ENCODE data around the gene CAMK1D. TPM values are rescaled to one million over a fixed set of nuclear protein-coding genes. Genes with fewer than 3 reads are reported as not detected.

The CAMK1D gene
- total RNA-seq, 1 experiment from 2014 or later = 6.3 TPM

GRCh38 chr10:12772797-12773587 is 423.6 kb downstream of the CAMK1D start:
- Histone ChIP-seq H2AK5ac (ENCODE audit: insufficient read length, low read length) (no peak overlapping the region), H3K9me3 (ENCODE audit: control insufficient read depth, low read depth, low read length) (no peaks in the 10 kb centered on the region), H3K23ac (ENCODE audit: insufficient read length, low read depth, low read length) (no peak overlapping the region), H3K27me3 (ENCODE audit: insufficient read depth, low read length) (no peaks in the 10 kb centered on the region), H3K79me2 (ENCODE audit: insufficient read depth, low read length) (no peaks in the 10 kb centered on the region), H2BK120ac (ENCODE audit: low read depth, low read length, poor library complexity, severe bottlenecking) (no peak overlapping the region), H4K8ac (replicated peaks; ENCODE audit: insufficient read length, low read depth, low read length) (no peak overlapping the region), H2AFZ (ENCODE audit: low read length) (no peak overlapping the region), H2BK15ac (ENCODE audit: low read depth, low read length) (no peak overlapping the region), H3K9ac (ENCODE audit: extremely low read depth, insufficient read length, low read length) (no peak overlapping the region), H2BK12ac (ENCODE audit: insufficient read length, low read depth, low read length) (no peak overlapping the region), H3K14ac (ENCODE audit: insufficient read depth, low read length) (no peak overlapping the region), H3K27ac (ENCODE audit: insufficient read length, low read depth, low read length) (no peak overlapping the region), H2BK20ac (ENCODE audit: low read depth, low read length, poor library complexity, severe bottlenecking) (no peak overlapping the region), H3K4me1 (ENCODE audit: insufficient read depth, low read length) (peaks cover 8% of the 10 kb centered on the region; the same call in 1 of the 2 replicates), H3K4me2 (ENCODE audit: insufficient read depth, insufficient read length, low read length) (no peak overlapping the region), H3K4ac (ENCODE audit: low read depth, low read length) (no peak overlapping the region), H3K18ac (ENCODE audit: insufficient read length, low read depth, low read length) (no peak overlapping the region), H4K5ac (ENCODE audit: insufficient read length, low read depth, low read length) (no peak overlapping the region), H4K20me1 (ENCODE audit: control insufficient read depth, insufficient read depth, insufficient read length) (no peaks in the 10 kb centered on the region), H2BK5ac (ENCODE audit: insufficient read length, low read length) (no peak overlapping the region), H3K56ac (ENCODE audit: insufficient read length, low read depth, low read length) (no peak overlapping the region), H4K91ac (ENCODE audit: insufficient read length, low read depth, low read length) (no peak overlapping the region), H3K23me2 (ENCODE audit: insufficient read length, low read depth, low read length, poor library complexity, severe bottlenecking) (no peaks in the 10 kb centered on the region), H3K79me1 (ENCODE audit: insufficient read depth, low read depth, low read length, poor library complexity, severe bottlenecking) (no peaks in the 10 kb centered on the region), H3T11ph (ENCODE audit: low read length) (no peak overlapping the region)
- no peak overlapping the region for H3K4me3 Mint-ChIP-seq
- peaks cover 14% of the 10 kb centered on the region for H3K27me3 Mint-ChIP-seq (ENCODE audit: low read depth)
- peaks cover 0 to 4% of the 10 kb centered on the region in 2 experiments; a peak in 2 of 5 replicates for H3K9me3 Mint-ChIP-seq
- TF ChIP-seq, protein P1, sequence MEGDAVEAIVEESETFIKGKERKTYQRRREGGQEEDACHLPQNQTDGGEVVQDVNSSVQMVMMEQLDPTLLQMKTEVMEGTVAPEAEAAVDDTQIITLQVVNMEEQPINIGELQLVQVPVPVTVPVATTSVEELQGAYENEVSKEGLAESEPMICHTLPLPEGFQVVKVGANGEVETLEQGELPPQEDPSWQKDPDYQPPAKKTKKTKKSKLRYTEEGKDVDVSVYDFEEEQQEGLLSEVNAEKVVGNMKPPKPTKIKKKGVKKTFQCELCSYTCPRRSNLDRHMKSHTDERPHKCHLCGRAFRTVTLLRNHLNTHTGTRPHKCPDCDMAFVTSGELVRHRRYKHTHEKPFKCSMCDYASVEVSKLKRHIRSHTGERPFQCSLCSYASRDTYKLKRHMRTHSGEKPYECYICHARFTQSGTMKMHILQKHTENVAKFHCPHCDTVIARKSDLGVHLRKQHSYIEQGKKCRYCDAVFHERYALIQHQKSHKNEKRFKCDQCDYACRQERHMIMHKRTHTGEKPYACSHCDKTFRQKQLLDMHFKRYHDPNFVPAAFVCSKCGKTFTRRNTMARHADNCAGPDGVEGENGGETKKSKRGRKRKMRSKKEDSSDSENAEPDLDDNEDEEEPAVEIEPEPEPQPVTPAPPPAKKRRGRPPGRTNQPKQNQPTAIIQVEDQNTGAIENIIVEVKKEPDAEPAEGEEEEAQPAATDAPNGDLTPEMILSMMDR (conservative IDR thresholded peaks at IDR 0.05) = no peak
- WGBS (ENCODE audit: extremely low coverage, insufficient read length, low lambda C conversion rate) = no CpG with 5 or more reads among the region's 8 CpGs
- H3K27ac Mint-ChIP-seq = no peak overlapping the region
- peaks cover 34 to 45% of the 10 kb centered on the region in 2 experiments for H3K4me1 Mint-ChIP-seq
- H3K36me3 Mint-ChIP-seq (ENCODE audit: insufficient read depth in 1 of 3, low read depth in 3 of 3) = peaks cover 0 to 7% (median 7%) of the 10 kb centered on the region in 3 experiments; a peak in 4 of 7 replicates
- no peak for DNase-seq

Measured in H9 (cell line).